Lower lobe of right lung (tissue), 2 donors: Measurements from ENCODE around the gene SELPLG. TPM values are rescaled to one million over a fixed set of nuclear protein-coding genes. Genes with fewer than 3 reads are reported as not detected.

ENCODE experiments used
- ATAC-seq, 2 donors: fragments of 200-7000 bp; cut with Tn5 transposase; one replicate each; pipeline ENCODE4 v1.9.1; 2020 to 2022; ENCODE audit warnings: mild to moderate bottlenecking in 2 of 2, moderate library complexity in 2 of 2
- DNase-seq: peaks from one replicate; pipeline ENCODE4 v3.0.0-alpha.2; 2020
- H3K27ac ChIP-seq: fragments of 200-600 bp; one replicate; pipeline ENCODE4 v1.8.0; 2022
- H3K27me3 ChIP-seq: fragments of 200-600 bp; one replicate; pipeline ENCODE4 v1.8.0; 2022; ENCODE audit warnings: low read depth
- H3K36me3 ChIP-seq: fragments of 200-600 bp; one replicate; pipeline ENCODE4 v1.8.0; 2022; ENCODE audit warnings: mild to moderate bottlenecking
- H3K4me1 ChIP-seq: fragments of 200-600 bp; one replicate; pipeline ENCODE4 v1.8.0; 2022
- H3K4me3 ChIP-seq: fragments of 200-600 bp; one replicate; pipeline ENCODE4 v1.8.0; 2022; ENCODE audit warnings: mild to moderate bottlenecking
- H3K9me3 ChIP-seq: fragments of 200-600 bp; one replicate; pipeline ENCODE4 v1.8.0; 2022
- intact Hi-C: fragments of 100-400 bp; cut with DNase I; formaldehyde crosslinking; loops from one replicate; pipeline ENCODE4 v1.11.0; 2022
- total RNA-seq: library from RNA; stranded (reverse); fragmentation: NEBNext Ultra II Directional; extraction: Animal tissue kit (Norgen Biotek cat#: 25700); gene quantifications from one replicate; pipeline ENCODE4 v1.2.1, GENCODE V29; 2021
- TF ChIP-seq, protein P1 (sequence below): fragments of 200-600 bp; IDR thresholded peaks from one replicate; pipeline ENCODE4 v1.8.0; 2022; ENCODE audit warnings: antibody characterized with exemption, mild to moderate bottlenecking
- donor health status: DM: no; HTN: yes; CAD: no; lungs with severe emphysema.

SELPLG gene
- total RNA-seq, 1 donor from 2014 or later, result 59.9 TPM

DNA sequence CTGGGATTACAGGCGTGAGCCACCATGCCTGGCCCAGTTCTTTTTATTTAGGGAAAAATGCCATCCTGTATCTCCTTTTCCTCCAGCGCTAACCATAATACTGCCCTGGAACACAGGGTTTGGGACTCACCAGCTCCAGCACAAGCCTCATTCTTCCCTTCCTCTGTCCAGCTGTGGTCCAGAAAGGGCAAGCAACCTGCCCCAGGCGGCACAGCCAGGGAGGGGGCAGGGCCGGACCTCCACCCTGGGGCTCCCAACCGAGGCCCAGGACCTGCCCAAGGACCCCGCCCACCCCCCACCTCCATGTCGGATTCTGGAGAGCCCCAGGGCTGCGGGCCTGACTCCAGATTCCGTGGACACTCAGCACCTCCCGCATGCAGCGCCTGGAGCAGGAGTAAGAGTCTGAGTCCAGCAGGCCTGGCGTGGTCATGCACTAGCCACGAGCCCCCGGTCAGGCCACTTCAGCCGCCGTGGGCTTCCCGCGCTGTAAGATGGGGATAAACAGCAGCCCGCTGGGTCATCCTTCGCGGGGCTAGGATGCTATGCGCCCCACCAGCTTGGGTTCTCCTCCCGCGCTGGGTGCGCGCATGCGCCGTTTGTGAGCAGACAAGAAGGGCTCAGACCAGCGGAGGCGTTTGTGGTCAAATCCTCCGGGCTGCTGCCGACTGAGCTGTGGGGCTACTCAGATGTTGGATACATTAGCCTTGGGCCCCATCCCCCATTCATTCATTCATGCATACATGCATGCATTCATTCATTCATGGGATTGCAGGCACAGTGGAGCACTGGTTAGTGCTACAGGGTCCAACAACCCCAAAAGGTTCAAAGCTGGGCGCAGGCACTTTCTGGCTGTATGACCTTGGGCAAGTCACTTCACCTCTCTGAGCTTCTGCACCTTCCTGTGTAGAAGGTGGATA is 52.1 kb downstream of the SELPLG start:
- intact Hi-C loops, result no loop called here
- peak in 1 of 2 donors; percentile 19 for ATAC-seq
- no peaks in the 10 kb centered on the region for H3K27me3 ChIP-seq
- H3K4me3 ChIP-seq, result no peak overlapping the region
- H3K4me1 ChIP-seq, result peaks cover 6% of the 10 kb centered on the region
- TF ChIP-seq, protein P1, sequence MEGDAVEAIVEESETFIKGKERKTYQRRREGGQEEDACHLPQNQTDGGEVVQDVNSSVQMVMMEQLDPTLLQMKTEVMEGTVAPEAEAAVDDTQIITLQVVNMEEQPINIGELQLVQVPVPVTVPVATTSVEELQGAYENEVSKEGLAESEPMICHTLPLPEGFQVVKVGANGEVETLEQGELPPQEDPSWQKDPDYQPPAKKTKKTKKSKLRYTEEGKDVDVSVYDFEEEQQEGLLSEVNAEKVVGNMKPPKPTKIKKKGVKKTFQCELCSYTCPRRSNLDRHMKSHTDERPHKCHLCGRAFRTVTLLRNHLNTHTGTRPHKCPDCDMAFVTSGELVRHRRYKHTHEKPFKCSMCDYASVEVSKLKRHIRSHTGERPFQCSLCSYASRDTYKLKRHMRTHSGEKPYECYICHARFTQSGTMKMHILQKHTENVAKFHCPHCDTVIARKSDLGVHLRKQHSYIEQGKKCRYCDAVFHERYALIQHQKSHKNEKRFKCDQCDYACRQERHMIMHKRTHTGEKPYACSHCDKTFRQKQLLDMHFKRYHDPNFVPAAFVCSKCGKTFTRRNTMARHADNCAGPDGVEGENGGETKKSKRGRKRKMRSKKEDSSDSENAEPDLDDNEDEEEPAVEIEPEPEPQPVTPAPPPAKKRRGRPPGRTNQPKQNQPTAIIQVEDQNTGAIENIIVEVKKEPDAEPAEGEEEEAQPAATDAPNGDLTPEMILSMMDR, result no peak
- no peaks in the 10 kb centered on the region for H3K9me3 ChIP-seq
- H3K27ac ChIP-seq, result peak overlapping the region; percentile 60
- no peaks in the 10 kb centered on the region for H3K36me3 ChIP-seq
- DNase-seq, result no peak

GRCh38 chr12:108580531-108580930 is 53.2 kb downstream of the SELPLG start:
- intact Hi-C loops, result no loop called here
- ATAC-seq (peak in 1 of 2 donors; percentile 17), DNase-seq (no peak)
- TF ChIP-seq, protein P1, result no peak
- peaks cover 6% of the 10 kb centered on the region for H3K4me1 ChIP-seq
- H3K27me3 ChIP-seq, result no peaks in the 10 kb centered on the region
- peak overlapping the region; percentile 60 for H3K27ac ChIP-seq
- H3K4me3 ChIP-seq, result no peak overlapping the region
- no peaks in the 10 kb centered on the region for H3K36me3 ChIP-seq
- no peaks in the 10 kb centered on the region for H3K9me3 ChIP-seq

DNA sequence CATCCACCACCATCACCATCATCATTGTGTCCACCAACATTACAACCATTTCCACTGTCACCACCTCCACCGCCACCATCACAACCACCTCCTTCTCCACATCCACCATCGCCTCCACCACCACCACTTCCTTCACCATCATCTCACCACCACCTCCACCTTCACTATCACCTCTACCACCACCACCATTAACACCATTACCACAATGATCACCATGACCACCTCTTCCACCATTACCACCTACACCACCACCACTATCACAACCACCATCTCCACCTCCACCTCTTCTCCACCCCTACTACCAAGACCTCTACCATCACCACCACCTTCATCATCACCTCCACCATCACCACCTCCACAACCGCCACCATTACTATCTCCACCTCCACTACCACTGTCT is 54.9 kb downstream of the SELPLG start:
- no peak overlapping the region for H3K4me3 ChIP-seq
- no peaks in the 10 kb centered on the region for H3K9me3 ChIP-seq
- no peak for ATAC-seq
- H3K4me1 ChIP-seq, result peaks cover 6% of the 10 kb centered on the region
- intact Hi-C loops, result no loop called here
- no peak for DNase-seq
- no peaks in the 10 kb centered on the region for H3K27me3 ChIP-seq
- TF ChIP-seq, protein P1, result no peak
- H3K27ac ChIP-seq, result no peak overlapping the region
- H3K36me3 ChIP-seq, result no peaks in the 10 kb centered on the region

- intact Hi-C loops, result no loop called here
- Histone ChIP-seq H3K36me3 (no peaks in the 10 kb centered on the region), H3K27ac (no peak overlapping the region), H3K9me3 (no peaks in the 10 kb centered on the region), H3K4me3 (no peak overlapping the region), H3K4me1 (peaks cover 6% of the 10 kb centered on the region), H3K27me3 (no peaks in the 10 kb centered on the region)
- TF ChIP-seq, protein P1, result no peak
- no peak for ATAC-seq
- DNase-seq, result no peak
Measured at GRCh38 chr12:108578264-108578663, 55.4 kb downstream of the SELPLG start.

DNA sequence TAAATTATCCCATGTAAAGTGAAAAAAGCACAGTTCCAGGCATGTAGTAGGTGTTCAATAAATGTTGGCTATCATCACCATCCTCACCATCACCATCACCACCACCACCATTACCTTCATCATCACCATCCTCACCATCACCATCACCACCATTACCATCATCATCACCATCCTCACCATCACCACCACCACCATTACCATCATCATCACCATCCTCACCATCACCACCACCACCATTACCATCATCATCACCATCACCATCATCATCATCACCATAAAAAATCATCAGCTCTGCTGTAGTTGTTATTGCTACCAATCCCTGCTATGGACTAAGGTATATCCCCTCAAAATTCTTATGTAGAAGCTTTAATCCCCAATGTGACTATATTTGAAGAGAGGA is 56.2 kb downstream of the SELPLG start:
- H3K27ac ChIP-seq, result no peak overlapping the region
- TF ChIP-seq, protein P1, result no peak
- no peaks in the 10 kb centered on the region for H3K36me3 ChIP-seq
- H3K9me3 ChIP-seq, result no peaks in the 10 kb centered on the region
- no peak overlapping the region for H3K4me3 ChIP-seq
- H3K4me1 ChIP-seq, result peaks cover 6% of the 10 kb centered on the region
- DNase-seq (no peak), ATAC-seq (no peak)
- no peaks in the 10 kb centered on the region for H3K27me3 ChIP-seq
- intact Hi-C loops, result no loop called here
